Tibial nerve (tissue), 3 donors: ENCODE measurements around the gene REN.

ENCODE experiments used
- CTCF ChIP-seq, 5 experiments: fragments of 200-600 bp in 3 of 5; fragments of 450-650 bp in 2 of 5; sonication (generic) in 3 of 5; IDR thresholded peaks; one replicate each; pipeline ENCODE4 v1.5.1; 2016 to 2019; ENCODE audit warnings: antibody characterized with exemption in 5 of 5, mild to moderate bottlenecking in 3 of 5, moderate library complexity in 2 of 5
- POLR2A ChIP-seq, 2 donors: fragments of 450-650 bp; IDR thresholded peaks; one replicate each; pipeline ENCODE4 v1.6.1; 2017; ENCODE audit warnings: antibody characterized with exemption in 2 of 2, mild to moderate bottlenecking in 2 of 2, moderate library complexity in 2 of 2

GRCh38 chr1:204190212-204191211, 24.4 kb upstream of the REN start:
- no peak for TF ChIP-seq CTCF (IDR thresholded peaks at IDR 0.05)
- no peak for TF ChIP-seq POLR2A (IDR thresholded peaks at IDR 0.05)
